DND-41 (cell line): ENCODE measurements around the gene SNX20.

Experiments
- ATAC-seq: fragments of 200-7000 bp; cut with Tn5 transposase; 3 replicates; pipeline ENCODE4 v1.9.1; 2021; ENCODE audit warnings: low read depth; ENCODE audit not compliant: insufficient read depth
- DNase-seq: peaks from one replicate; pipeline ENCODE4 v3.0.0-alpha.2; 2020
- H2AFZ ChIP-seq: 2 replicates; pipeline ENCODE4 v1.6.0; 2012; ENCODE audit warnings: low read depth, low read length
- H3K27ac ChIP-seq: 2 replicates; pipeline ENCODE4 v1.5.1; 2012; ENCODE audit warnings: low read length, inconsistent platforms
- H3K27me3 ChIP-seq: fragments of 200-600 bp; sonication (generic); 2 replicates; pipeline ENCODE4 v1.6.0; 2012; ENCODE audit warnings: low read length, mild to moderate bottlenecking, inconsistent platforms; ENCODE audit not compliant: insufficient read depth, poor library complexity
- H3K36me3 ChIP-seq: 2 replicates; pipeline ENCODE4 v1.5.1; 2012; ENCODE audit warnings: low read length, inconsistent platforms; ENCODE audit not compliant: insufficient read depth
- H3K4me1 ChIP-seq: 2 replicates; pipeline ENCODE4 v1.5.1; 2012; ENCODE audit warnings: mild to moderate bottlenecking, low read length; ENCODE audit not compliant: insufficient read depth
- H3K4me2 ChIP-seq: 2 replicates; pipeline ENCODE4 v1.6.0; 2012; ENCODE audit warnings: mild to moderate bottlenecking, moderate library complexity, low read length, inconsistent platforms; ENCODE audit not compliant: insufficient read depth
- H3K4me3 ChIP-seq, 2 experiments: fragments of 200-600 bp in 1 of 2; shearing (Covaris generic) in 1 of 2; 2 replicates each; pipeline ENCODE4 v1.5.1; 2012 to 2016; ENCODE audit warnings: inconsistent platforms in 2 of 2, low read length in 2 of 2, mild to moderate bottlenecking in 2 of 2, low read depth in 1 of 2, moderate library complexity in 1 of 2
- H3K79me2 ChIP-seq: 2 replicates; pipeline ENCODE4 v1.6.0; 2012; ENCODE audit warnings: low read length, inconsistent platforms; ENCODE audit not compliant: insufficient read depth
- H3K9ac ChIP-seq: 2 replicates; pipeline ENCODE4 v1.6.0; 2012; ENCODE audit warnings: low read depth, mild to moderate bottlenecking, inconsistent platforms, low read length, moderate library complexity
- H3K9me3 ChIP-seq: 2 replicates; pipeline ENCODE4 v1.5.1; 2012; ENCODE audit warnings: low read length, moderate library complexity, mild to moderate bottlenecking, inconsistent platforms; ENCODE audit not compliant: insufficient read depth, severe bottlenecking
- H4K20me1 ChIP-seq: 2 replicates; pipeline ENCODE4 v1.6.0; 2012; ENCODE audit warnings: low read length; ENCODE audit not compliant: insufficient read depth
- CTCF ChIP-seq: IDR thresholded peaks from 2 replicates; pipeline ENCODE4 v1.5.1; 2012; ENCODE audit warnings: borderline replicate concordance, low read length, moderate library complexity, mild to moderate bottlenecking; ENCODE audit not compliant: poor library complexity, severe bottlenecking; ENCODE audit errors: extremely low read depth
- EZH2 ChIP-seq: IDR thresholded peaks from 3 replicates; pipeline ENCODE4 v1.6.1; 2012; ENCODE audit warnings: borderline replicate concordance, low read depth, mild to moderate bottlenecking, moderate library complexity, low read length, inconsistent platforms; ENCODE audit not compliant: severe bottlenecking

Gene SNX20

GRCh38 chr16:50645563-50646220 is 35.4 kb downstream of the SNX20 start:
- H3K36me3 ChIP-seq, result no peaks in the 10 kb centered on the region
- H3K9me3 ChIP-seq, result no peaks in the 10 kb centered on the region
- ATAC-seq (no peak), DNase-seq (no peak)
- no peaks in the 10 kb centered on the region for H3K79me2 ChIP-seq
- no peak overlapping the region for H3K27ac ChIP-seq
- H3K4me2 ChIP-seq, result no peak overlapping the region
- H3K9ac ChIP-seq, result no peak overlapping the region
- no peak overlapping the region for H3K4me3 ChIP-seq
- H3K4me1 ChIP-seq, result no peaks in the 10 kb centered on the region
- TF ChIP-seq CTCF (no peak), EZH2 (no peak)
- H4K20me1 ChIP-seq, result peaks cover 4% of the 10 kb centered on the region; the same call in 1 of the 2 replicates
- H3K27me3 ChIP-seq, result peaks cover 26% of the 10 kb centered on the region
- no peak overlapping the region for H2AFZ ChIP-seq

GRCh38 chr16:50644729-50645128 is 36.4 kb downstream of the SNX20 start:
- Histone ChIP-seq H3K27ac (no peak overlapping the region), H2AFZ (no peak overlapping the region), H4K20me1 (peaks cover 4% of the 10 kb centered on the region; the same call in 1 of the 2 replicates), H3K27me3 (peaks cover 33% of the 10 kb centered on the region), H3K9me3 (no peaks in the 10 kb centered on the region), H3K36me3 (no peaks in the 10 kb centered on the region), H3K79me2 (no peaks in the 10 kb centered on the region), H3K4me2 (no peak overlapping the region), H3K4me1 (no peaks in the 10 kb centered on the region), H3K9ac (no peak overlapping the region), H3K4me3 (no peak overlapping the region)
- DNase-seq, result no peak
- no peak for TF ChIP-seq EZH2
- peak; percentile 39 for TF ChIP-seq CTCF
- ATAC-seq, result no peak

GRCh38 chr16:50644245-50644644 is 36.9 kb downstream of the SNX20 start:
- Histone ChIP-seq H3K4me3 (no peak overlapping the region), H3K9ac (no peak overlapping the region), H4K20me1 (peaks cover 4% of the 10 kb centered on the region; the same call in 1 of the 2 replicates), H3K4me2 (no peak overlapping the region), H3K4me1 (no peaks in the 10 kb centered on the region), H3K9me3 (no peaks in the 10 kb centered on the region), H3K27ac (no peak overlapping the region), H3K79me2 (no peaks in the 10 kb centered on the region), H2AFZ (no peak overlapping the region), H3K36me3 (no peaks in the 10 kb centered on the region), H3K27me3 (peaks cover 35% of the 10 kb centered on the region)
- DNase-seq (no peak), ATAC-seq (no peak)
- no peak for TF ChIP-seq EZH2
- TF ChIP-seq CTCF, result no peak

GRCh38 chr16:50643192-50643591 is 37.9 kb downstream of the SNX20 start:
- H3K36me3 ChIP-seq, result no peaks in the 10 kb centered on the region
- DNase-seq (no peak), ATAC-seq (no peak)
- H3K4me1 ChIP-seq, result no peaks in the 10 kb centered on the region
- H3K4me3 ChIP-seq, result no peak overlapping the region
- H3K27ac ChIP-seq, result no peak overlapping the region
- H3K9me3 ChIP-seq, result no peaks in the 10 kb centered on the region
- peaks cover 39% of the 10 kb centered on the region for H3K27me3 ChIP-seq
- no peak overlapping the region for H2AFZ ChIP-seq
- H3K4me2 ChIP-seq, result no peak overlapping the region
- TF ChIP-seq CTCF, result no peak
- no peak for TF ChIP-seq EZH2
- H3K9ac ChIP-seq, result no peak overlapping the region
- H3K79me2 ChIP-seq, result no peaks in the 10 kb centered on the region
- peaks cover 4% of the 10 kb centered on the region; the same call in 1 of the 2 replicates for H4K20me1 ChIP-seq
